HG02759 (cell line): ENCODE results near the gene PHLPP2.
A peak's percentile ranks its signal among the peaks of the same experiment; 100 is the strongest.
"Not testable (repeated sequence)": the region's sequence is repeated elsewhere in the genome, so short reads cannot be mapped to it uniquely, and the experiment has no call there.

ENCODE experiments used
- ATAC-seq: cut with Tn5 transposase; IDR thresholded peaks from one replicate; pipeline ENCODE4 v1.9.1; 2021; ENCODE audit warnings: mild to moderate bottlenecking, moderate library complexity; ENCODE audit not compliant: unreplicated experiment

The PHLPP2 gene

DNA sequence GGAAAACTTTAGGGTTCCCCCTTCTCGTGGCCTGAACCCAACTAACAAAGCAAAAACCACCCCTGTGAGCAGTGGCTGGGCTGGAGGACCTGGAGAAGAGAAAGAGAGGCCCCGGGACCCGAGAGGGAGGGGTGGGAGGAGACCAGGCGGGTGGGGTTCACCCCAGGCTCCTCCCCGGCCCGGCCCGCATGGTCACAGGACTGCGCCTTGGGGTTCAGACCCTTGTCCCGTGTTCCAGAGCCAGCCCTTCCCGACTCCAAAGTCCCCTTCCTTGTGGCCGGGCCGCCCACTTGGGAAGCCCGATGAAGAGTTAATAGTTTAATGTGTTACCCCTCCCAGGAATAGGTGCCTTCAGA, 97.7 kb downstream of the PHLPP2 start:
- ATAC-seq: no peak

DNA sequence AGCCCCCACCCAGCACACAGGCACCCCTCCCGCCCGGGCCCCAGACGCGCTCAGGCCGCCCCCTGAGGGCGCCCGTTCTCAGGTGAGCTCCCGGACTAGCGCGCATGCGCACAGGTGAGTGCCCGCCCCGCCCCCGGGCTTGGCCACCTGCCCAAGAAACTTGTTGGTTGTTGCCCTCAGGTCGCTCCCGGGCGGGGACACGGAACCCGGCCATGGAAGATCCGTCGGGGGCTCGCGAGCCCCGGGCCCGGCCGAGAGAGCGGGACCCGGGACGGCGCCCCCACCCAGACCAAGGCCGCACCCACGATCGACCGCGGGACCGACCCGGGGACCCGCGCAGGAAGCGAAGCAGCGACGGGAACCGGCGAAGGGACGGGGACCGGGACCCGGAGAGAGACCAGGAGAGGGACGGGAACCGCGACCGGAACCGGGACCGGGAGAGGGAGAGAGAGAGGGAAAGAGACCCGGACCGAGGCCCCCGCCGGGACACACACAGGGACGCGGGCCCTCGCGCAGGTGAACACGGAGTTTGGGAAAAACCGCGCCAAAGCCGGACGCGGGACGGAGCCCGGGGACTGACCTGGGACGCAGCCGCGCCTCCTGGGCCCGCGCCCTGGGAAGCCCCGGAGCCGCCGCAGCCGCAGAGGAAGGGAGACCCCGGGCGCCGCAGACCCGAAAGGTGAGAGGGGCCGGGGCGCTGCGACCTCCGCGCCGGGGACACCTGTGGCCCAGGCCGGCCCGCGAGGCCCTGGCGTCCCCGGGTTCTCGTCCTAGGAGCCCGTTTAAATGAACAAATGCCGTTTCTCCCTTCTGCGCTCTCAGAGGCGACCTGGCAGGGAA, 98.3 kb downstream of the PHLPP2 start, which contains the start of gene MARVELD3:
MARVELD3 (plus strand) TSS at position 167 of the 840 bp plus-strand sequence; CDS start at position 213, 46 bp downstream.
- ATAC-seq: no peak

DNA sequence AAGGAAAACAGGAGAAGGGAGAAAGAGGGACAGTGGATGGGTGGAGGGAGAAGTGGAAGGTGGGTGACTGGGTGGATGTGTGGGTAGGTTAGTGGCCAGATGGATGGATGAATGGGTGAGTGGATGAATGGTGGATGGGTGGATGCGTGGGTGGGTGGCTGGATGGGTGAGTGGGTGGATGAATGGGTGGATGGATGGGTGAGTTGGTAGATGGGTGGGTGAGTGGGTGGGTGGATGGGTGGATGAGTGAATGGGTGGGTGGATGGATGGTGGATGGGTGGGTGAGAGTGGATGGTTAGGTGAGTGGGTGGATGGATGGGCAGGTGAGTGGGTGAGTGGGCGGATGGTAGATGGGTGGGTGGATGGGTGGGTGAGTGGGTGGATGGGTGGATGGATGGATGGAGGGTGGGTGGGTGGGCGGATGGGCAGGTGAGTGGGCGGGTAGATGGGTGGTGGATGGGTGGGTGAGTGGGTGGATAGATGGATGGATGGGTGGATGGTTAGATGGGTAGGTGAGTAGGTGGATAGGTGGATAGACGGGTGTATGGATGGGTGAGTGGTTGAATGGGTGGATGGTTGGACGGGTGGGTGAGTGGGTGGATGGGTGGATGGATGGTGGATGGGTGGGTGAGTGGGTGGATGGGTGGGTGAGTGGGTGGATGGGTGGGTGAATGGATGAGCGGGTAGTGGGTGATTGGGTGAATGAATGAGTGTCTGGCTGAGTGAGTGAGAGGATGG, 99.2 kb downstream of the PHLPP2 start:
- ATAC-seq: no peak

DNA sequence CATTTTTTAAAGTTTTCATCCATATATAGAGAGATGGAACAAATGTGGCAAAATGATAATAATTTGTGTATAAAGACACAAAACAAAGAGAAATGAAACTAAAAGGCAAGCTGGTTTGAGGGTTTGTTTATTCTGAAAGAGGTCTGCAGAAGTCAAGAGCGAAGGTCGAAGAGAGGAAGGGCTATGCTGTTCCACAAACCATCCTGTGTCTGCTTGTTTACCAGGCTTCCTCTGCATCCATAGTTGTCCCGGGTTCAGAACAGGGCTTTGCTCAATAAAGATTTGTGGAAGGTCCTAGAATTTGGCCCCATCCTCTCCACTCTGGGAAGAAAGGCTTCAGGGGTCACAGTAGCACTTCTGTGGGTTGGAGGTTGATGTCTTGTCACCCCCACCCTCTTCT, 100.9 kb downstream of the PHLPP2 start:
- ATAC-seq: no peak

DNA sequence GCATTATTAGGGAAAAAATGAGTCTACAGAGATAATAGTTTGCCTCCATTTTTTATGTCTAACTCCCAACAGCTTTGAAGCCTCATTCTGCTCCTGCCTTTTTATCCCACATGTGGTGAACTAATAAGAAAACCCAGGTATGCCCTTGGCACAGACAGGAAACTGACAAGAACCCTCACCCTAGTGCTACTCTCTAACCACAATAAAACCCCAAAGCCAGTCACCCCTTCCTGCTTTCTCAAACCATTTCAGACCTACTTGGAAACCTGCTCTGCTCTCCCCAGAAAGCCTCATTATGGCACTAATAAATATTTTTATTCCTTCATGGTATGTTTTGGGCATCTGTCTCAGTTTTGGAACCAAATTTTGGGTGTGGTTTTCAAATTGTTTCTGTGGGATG, 102.4 kb downstream of the PHLPP2 start:
- no peak for ATAC-seq

DNA sequence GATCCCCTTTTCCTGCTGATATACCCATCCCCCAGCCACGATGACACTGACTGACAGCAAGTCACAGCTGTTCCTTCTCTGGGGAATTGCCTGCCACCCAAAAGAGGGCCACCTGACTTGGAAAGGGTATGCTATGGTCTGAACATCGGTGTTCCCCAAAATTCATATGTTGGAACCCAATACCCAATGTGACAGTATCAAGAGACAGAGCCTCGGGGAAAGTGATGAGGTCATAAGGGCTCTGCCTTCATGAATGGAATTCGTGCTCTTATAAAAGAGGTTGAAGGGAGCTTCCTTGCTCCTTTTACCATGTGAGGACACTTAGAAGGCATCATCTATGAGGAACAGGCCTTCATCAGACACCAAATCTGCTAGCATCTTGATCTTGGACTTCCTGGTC, 106.1 kb downstream of the PHLPP2 start:
- no peak for ATAC-seq

DNA sequence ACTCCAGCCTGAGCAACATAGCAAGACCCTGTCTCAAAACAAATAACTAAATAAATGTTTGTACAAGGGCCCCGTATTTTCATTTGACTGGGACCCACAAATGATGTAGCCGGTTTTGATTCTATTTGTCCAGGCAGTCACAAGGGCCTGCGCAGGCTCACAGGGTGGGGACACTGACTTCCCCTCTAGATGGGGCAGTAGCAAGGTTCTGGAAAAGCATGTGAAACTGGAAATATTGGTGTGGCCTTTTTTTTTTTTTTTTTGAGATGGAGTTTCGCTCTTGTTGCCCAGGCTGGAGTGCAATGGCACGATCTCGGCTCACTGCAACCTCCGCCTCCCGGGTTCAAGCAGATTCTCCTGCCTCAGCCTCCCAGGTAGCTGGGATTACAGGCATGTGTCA, 109.5 kb downstream of the PHLPP2 start:
- not testable (repeated sequence) for ATAC-seq

DNA sequence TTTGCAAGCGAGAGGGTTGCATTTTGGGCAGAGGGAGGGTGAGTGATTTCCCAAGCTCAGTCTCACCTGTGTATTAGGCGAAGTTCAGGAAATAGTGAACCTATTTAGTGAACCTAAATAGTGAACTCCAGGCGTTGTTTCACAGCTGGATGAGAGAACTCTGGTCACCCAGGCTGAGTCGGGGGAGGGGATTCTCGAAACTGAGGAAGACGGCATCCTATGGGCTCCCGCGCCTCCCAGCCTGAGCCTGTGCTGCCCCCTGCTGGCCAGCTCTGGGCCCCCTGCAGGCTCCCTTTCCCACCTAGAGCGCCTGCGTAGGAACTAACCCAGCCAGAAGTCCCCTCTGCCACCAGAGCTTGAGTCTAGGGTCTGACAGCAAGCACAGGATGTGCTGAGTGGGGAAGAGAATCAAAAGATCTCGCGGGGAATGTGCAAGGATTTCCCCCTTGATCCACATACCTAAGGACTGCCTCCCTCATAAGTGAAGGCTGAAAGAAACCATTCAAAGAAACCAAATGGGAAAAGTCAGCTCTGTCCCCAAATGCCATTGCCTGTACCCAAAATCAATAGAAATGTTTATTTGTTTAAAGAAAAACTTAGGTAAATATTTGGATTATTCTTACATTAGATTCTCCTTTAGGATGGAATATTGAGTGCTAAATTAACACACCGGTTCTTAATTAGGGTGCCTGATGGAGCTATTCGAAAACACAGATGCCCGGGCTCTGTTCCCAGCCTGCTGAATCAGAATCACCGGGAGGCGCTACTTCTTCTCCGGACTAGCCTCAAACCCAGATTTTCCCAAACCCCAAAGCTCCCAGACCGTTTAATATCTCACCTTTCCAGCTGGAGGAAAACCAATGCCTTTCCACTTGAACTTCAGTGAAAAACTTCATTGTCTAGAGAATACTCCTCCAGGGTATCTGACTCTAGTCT, 113.3 kb downstream of the PHLPP2 start:
- ATAC-seq: peak; percentile 44

DNA sequence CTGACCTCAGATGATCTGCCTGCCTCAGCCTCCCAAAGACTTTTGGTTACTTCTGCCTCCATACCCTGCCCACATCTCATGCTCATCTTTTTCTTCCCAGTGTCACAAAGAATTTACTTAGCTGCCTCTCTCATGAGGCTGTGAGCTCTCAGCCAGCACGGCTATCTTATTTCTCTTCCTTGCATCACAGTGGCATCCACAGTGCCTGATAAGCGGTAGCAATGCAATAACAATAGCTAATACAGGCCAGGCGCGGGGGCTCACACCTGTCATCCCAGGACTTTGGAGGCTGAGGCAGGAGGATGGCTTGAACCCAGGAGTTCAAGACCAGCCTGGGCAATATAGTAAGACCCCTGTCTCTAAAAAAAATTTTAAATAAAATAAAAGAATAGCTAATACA, 114.1 kb downstream of the PHLPP2 start:
- ATAC-seq: no peak

DNA sequence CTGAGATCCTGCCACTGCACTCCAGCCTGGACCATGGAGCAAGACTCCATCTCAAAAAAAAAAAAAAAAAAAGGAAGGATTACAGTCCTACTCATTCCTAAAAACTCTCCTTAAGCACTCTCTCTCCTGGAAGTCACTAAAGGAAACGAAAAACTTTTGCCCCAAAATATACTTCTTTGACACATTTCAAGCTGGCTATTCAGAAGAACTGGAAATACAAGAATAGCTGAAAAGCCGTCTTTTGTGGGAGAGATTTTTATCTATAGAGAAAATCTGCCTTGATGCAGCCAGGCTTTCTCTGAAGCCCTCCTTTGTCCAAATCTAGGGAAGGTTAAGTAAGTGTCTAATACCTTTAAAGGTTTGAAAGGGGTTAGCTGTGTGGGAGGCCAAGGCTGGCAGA, 115.4 kb downstream of the PHLPP2 start:
- ATAC-seq: no peak

DNA sequence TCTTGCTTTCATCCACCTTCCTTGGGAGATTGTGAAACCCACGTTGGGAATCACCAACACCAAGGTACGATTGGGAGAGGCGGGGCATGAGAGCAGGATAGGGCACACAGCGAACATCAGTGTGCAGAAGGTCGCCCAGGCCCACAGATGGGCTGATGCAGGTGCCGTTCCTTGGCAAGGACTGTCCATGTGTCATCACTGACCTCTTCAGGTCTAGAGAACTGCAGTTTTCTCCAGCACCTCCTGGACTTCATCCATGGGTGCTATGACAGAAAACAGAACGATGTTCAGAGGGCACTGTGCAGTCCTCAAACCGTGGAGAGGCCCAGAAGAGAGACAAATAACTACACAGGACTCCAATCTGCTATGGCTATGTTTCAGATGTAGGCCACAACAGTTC, 123.7 kb downstream of the PHLPP2 start:
- no peak for ATAC-seq

DNA sequence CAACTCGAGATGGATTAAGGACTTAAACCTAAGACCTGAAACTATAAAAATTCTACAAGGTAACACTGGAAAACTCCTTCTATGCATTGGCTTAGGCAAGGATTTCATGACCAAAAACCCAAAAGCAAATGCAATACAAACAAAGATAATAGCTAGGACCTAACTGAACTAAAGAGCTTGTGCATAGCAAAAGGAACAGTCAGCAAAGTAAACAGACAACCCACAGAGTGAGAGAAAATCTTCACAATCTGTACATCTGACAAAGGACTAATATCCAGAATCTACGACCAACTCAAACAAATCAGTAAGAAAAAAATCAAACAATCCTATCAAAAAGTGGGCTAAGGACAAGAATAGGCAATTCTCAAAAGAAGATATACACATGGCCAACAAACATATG, 126.1 kb downstream of the PHLPP2 start:
- ATAC-seq: not testable (repeated sequence)

DNA sequence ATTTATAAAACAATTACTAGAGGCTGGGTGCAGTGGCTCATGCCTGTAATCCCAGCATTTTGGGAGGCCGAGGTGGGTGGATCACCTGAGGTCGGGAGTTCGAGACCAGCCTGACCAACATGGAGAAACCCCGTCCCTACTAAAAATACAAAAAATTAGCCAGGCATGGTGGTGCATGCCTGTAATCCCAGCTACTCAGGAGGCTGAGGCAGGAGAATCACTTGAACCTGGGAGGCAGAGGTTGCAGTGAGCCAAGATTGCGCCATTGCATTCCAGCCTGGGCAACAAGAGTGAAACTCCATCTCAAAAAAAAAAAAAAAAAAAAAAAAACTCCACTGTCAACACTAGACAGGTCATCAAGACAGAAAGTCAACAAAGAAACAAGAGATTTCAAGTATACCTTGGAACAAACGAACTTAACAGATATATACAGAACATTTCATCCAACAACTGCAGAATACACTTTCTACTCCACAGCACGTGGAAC, 129.1 kb downstream of the PHLPP2 start:
- ATAC-seq: not testable (repeated sequence)
